Body of pancreas (tissue), 4 donors: Measurements from ENCODE around the gene SLC16A5. TPM values are rescaled to one million over a fixed set of nuclear protein-coding genes. Genes with fewer than 3 reads are reported as not detected.
A peak's percentile ranks its signal among the peaks of the same experiment; 100 is the strongest.

Source experiments
- ATAC-seq: fragments of 150-250 bp; one replicate; pipeline ENCODE4 v1.9.1; 2016
- DNase-seq, 4 donors: peaks; one replicate each; pipeline ENCODE4 v3.0.0-alpha.2; 2019
- H3K27ac ChIP-seq, 4 donors: fragments of 200-600 bp; sonication (generic); 1 replicate in 3 of 4; 2 replicates in 1 of 4; pipeline versions ENCODE4 v1.5.1 to v1.6.1; 2016 to 2019; ENCODE audit warnings: mild to moderate bottlenecking in 1 of 4, mixed read lengths in 1 of 4, moderate library complexity in 1 of 4
- H3K27me3 ChIP-seq, 2 donors: fragments of 200-600 bp; sonication (generic); one replicate each; pipeline ENCODE4 v1.6.0; 2016; ENCODE audit warnings: mild to moderate bottlenecking in 1 of 2
- H3K36me3 ChIP-seq, 2 donors: fragments of 200-600 bp; sonication (generic); replicated peaks in 1 of 2; 2 replicates each; pipeline ENCODE4 v1.5.1; 2016; ENCODE audit warnings: low read depth in 2 of 2; ENCODE audit not compliant: insufficient read depth in 1 of 2
- H3K4me1 ChIP-seq: fragments of 200-600 bp; sonication (generic); one replicate; pipeline ENCODE4 v1.6.0; 2016
- H3K4me3 ChIP-seq, 2 donors: fragments of 200-600 bp; sonication (generic); 1 replicate in 1 of 2; 2 replicates in 1 of 2; pipeline ENCODE4 v1.5.1; 2016 to 2019
- H3K9me3 ChIP-seq, 3 donors: fragments of 200-600 bp; sonication (generic); 1 replicate in 2 of 3; 2 replicates in 1 of 3; pipeline ENCODE4 v1.5.1; 2016
- POLR2A ChIP-seq, 3 donors: fragments of 450-650 bp; IDR thresholded peaks; one replicate each; pipeline ENCODE4 v1.6.1; 2016; ENCODE audit warnings: antibody characterized with exemption in 3 of 3, mild to moderate bottlenecking in 2 of 3
- WGBS, 2 donors: methylation state at CpG; one replicate each; pipeline ENCODE4 v1.1.5; 2017; 5-methylcytosine and 5-hydroxymethylcytosine counted together
- intact Hi-C: fragments of 100-400 bp; cut with DNase I; formaldehyde crosslinking; loops from one replicate; pipeline ENCODE4 v1.15.1; 2023
- total RNA-seq, 2 donors: library from RNA; depleted of rRNA; stranded (reverse); fragments of >200 nt; gene quantifications; one replicate each; pipeline ENCODE4 v1.1.0, GENCODE V29; 2016
- TF ChIP-seq, protein P1 (sequence below), 7 experiments: fragments of 450-650 bp in 4 of 7; fragments of 200-600 bp in 3 of 7; sonication (generic) in 3 of 7; IDR thresholded peaks; one replicate each; pipeline ENCODE4 v1.5.1; 2016 to 2019; ENCODE audit warnings: antibody characterized with exemption in 7 of 7

The SLC16A5 gene
- total RNA-seq, 2 donors from 2014 or later = 2.1 to 14.8 TPM

DNA sequence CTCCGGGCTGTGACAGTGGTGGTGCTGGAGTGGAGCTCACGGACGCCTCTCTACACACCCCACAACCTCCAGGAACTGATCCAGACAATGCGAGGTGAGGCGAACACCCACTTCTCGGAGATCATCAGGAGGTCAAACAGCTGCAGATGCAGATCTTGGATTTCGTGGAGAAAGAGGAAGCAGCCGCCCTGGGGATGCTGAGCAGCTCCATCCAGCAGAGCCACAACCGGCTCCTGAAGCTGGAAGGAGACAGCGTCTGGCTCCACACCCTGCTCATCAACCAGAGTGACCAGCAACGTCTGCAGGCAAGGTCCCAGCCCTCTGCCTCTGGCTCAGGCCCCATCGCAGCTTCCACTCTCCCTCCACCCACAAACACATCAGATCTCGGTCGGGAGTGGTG is 13.2 kb upstream of the SLC16A5 start:
- Histone ChIP-seq H3K4me1 (peaks cover 27% of the 10 kb centered on the region), H3K9me3 (no peaks in the 10 kb centered on the region), H3K27ac (no peak overlapping the region), H3K4me3 (no peak overlapping the region), H3K27me3 (no peaks in the 10 kb centered on the region), H3K36me3 (no peaks in the 10 kb centered on the region)
- DNase-seq = no peak
- intact Hi-C loops = no loop called here
- 75 to 80% methylated on average over 4 to 14 of the region's 14 CpGs for WGBS, 2 donors
- TF ChIP-seq POLR2A (IDR thresholded peaks at IDR 0.05) = no peak
- TF ChIP-seq, protein P1, sequence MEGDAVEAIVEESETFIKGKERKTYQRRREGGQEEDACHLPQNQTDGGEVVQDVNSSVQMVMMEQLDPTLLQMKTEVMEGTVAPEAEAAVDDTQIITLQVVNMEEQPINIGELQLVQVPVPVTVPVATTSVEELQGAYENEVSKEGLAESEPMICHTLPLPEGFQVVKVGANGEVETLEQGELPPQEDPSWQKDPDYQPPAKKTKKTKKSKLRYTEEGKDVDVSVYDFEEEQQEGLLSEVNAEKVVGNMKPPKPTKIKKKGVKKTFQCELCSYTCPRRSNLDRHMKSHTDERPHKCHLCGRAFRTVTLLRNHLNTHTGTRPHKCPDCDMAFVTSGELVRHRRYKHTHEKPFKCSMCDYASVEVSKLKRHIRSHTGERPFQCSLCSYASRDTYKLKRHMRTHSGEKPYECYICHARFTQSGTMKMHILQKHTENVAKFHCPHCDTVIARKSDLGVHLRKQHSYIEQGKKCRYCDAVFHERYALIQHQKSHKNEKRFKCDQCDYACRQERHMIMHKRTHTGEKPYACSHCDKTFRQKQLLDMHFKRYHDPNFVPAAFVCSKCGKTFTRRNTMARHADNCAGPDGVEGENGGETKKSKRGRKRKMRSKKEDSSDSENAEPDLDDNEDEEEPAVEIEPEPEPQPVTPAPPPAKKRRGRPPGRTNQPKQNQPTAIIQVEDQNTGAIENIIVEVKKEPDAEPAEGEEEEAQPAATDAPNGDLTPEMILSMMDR (IDR thresholded peaks at IDR 0.05) = no peak
- no peak for ATAC-seq

DNA sequence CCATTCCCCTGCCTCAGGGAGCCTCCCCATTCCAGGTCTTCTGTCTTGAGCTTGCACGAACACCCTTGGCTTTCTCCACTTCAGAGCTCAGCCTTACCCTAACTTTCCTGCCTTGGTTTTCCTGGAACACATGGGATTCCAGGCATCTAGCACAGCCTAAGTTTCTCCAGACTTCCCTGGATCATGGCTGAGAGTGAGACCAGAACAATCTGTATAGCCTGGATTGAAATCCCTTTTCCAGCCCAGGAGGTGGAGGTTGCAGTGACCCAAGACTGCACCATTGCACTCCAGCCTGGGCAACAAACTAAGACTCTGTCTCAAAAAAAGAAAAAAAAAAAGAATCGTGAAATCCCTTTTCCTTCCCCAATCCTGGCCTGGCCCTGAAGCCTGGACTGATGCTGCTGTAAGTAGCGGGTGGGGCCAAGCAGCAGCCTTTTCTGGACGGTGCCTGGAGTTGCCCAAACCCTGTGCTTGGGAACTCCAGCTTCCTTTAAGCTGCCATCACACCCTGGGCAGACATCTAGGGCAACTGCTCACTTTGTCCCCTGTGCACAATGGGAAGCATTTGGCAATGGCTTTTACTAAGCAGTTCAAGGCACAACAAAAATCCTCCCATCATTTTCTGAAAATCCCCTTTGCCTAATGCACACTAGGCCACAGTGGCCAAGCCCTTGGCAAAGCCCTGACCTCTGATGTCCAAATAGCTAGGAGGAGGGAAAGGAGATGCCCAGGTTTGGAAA is 12.0 kb upstream of the SLC16A5 start:
- Histone ChIP-seq H3K27me3 (no peaks in the 10 kb centered on the region), H3K4me3 (no peak overlapping the region), H3K36me3 (no peaks in the 10 kb centered on the region), H3K4me1 (peaks cover 32% of the 10 kb centered on the region), H3K9me3 (no peaks in the 10 kb centered on the region), H3K27ac (no peak overlapping the region)
- intact Hi-C loops = no loop called here
- no peak for TF ChIP-seq POLR2A (IDR thresholded peaks at IDR 0.05)
- TF ChIP-seq, protein P1 (IDR thresholded peaks at IDR 0.05) = no peak
- DNase-seq = no peak
- 58 to 75% methylated on average over 4 of the region's 4 CpGs for WGBS, 2 donors
- ATAC-seq = no peak

DNA sequence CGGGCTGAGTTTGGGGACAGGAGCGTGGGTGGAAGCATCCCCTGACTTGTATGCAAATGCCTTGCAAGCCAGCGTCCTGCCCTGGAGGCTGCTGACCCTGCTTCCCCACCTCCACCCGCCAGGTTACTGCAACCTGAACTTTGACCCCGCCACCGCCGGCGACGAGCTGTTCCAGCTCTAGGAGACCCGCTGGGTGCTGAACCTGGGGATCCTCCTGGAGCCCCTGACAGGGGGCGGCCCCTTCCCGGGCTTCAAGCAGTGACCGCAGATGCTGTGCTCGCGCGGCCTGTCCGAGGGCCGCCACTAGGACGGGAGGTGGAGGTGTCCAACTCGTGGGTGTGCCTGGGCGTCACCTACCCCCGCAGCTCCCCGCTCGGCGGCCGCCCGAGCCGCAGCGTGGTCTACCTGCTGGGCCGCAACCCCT is 10.7 kb upstream of the SLC16A5 start:
- Histone ChIP-seq H3K36me3 (no peaks in the 10 kb centered on the region), H3K9me3 (no peaks in the 10 kb centered on the region), H3K27me3 (no peaks in the 10 kb centered on the region), H3K4me1 (peaks cover 32% of the 10 kb centered on the region), H3K4me3 (no peak overlapping the region), H3K27ac (peak overlapping the region in 3 of 4 donors; percentile 74 to 78 (median 76))
- no peak for TF ChIP-seq POLR2A (IDR thresholded peaks at IDR 0.05)
- intact Hi-C loops = no loop called here
- 18 to 100% methylated on average over 1 to 29 of the region's 30 CpGs for WGBS, 2 donors
- DNase-seq (peak in 1 of 4 donors; percentile 40), ATAC-seq (peak; percentile 28)

DNA sequence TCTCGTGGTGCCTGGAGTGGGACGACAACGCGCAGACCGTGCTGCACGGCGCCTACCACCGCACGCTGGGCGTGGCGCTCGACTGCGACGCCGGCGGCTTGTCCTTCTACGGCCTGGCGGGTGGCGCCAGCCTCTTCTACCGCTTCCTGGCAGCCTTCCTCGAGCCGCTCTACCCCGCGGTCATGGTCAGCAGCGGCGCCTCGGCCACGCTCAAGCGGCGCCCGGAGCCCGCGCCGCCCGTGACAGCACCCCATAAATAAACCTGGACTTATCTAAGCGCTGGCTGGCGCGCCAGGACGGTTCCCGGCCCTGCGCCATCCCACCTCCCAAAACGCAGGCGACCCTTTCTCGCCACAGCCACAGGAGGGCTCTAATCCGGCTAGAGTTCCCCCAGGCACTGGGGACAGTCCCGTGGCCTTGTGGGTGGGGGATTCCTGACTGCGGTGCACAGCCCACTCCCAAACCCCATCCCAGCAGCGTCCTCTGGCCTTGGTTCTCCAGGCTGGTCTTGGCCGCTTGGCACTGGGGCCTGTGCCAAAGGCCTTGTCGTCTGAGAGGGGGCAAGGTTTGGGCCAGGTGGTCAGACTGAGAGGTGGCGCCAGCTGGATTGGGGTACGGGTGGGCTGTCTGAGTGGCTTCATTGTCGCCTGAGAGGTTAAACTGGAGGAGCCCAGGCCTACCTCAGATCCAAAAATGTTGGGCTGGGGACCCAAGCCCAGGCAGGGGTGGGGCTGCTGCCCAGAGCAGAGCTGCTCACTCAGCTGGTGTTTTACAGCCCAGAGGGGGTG is 10.1 kb upstream of the SLC16A5 start:
- H3K4me3 ChIP-seq = no peak overlapping the region
- WGBS, 2 donors = 11 to 29% methylated on average over 7 to 53 of the region's 53 CpGs
- H3K9me3 ChIP-seq = no peaks in the 10 kb centered on the region
- no peaks in the 10 kb centered on the region for H3K27me3 ChIP-seq
- peak overlapping the region; percentile 28 to 78 (median 75) for H3K27ac ChIP-seq
- intact Hi-C loops = no loop called here
- TF ChIP-seq, protein P1 (IDR thresholded peaks at IDR 0.05) = peak in 3 of 7 experiments; percentile 6 to 15 (median 6)
- peak in 2 of 3 donors; percentile 24 to 34 for TF ChIP-seq POLR2A (IDR thresholded peaks at IDR 0.05)
- DNase-seq (peak; percentile 57 to 76 (median 70)), ATAC-seq (peak; percentile 74)
- H3K4me1 ChIP-seq = peaks cover 32% of the 10 kb centered on the region
- no peaks in the 10 kb centered on the region for H3K36me3 ChIP-seq

DNA sequence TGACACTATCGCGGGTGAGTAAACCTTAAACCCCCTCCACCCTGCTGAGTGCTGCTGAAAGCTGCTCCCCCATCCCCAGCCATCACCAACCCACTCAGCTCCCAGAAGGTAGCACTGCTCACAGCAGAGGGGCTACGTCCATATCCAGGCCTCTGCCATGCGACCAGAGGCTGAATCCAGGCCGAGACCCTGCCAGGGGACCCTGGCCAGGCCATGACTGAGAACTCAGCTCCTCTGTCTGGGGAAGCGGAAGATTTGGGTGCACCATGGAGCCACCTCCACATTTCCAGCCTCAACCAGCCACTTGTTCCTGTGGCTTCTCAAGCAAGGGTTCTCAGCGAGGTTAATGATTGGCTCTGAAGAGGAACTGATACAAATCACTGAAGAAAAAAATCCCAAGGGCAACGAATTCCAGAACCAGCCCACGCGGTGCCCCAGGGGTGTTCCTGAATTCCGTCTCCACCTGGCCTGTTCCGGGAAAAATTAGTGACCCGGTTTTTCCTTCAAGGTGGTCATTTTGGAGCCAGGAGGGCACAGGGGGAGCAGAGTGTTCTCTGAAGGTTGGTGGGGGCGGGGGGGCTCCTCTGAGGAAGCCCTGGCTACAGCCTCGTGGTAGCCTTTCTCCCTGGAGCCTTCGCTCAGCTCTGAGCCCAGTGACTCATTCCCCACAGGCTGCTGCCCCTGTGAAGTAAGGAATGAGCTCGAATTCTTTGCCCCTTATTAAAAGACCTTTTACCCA is 9.3 kb upstream of the SLC16A5 start:
- no peaks in the 10 kb centered on the region for H3K9me3 ChIP-seq
- H3K4me3 ChIP-seq = no peak overlapping the region
- H3K4me1 ChIP-seq = peaks cover 32% of the 10 kb centered on the region
- peak overlapping the region; percentile 40 to 78 (median 75) for H3K27ac ChIP-seq
- WGBS, 2 donors = 60 to 66% methylated on average over 13 to 17 of the region's 17 CpGs
- ATAC-seq (peak; percentile 71), DNase-seq (peak; percentile 31 to 54 (median 46))
- H3K36me3 ChIP-seq = no peaks in the 10 kb centered on the region
- intact Hi-C loops = no loop called here
- TF ChIP-seq, protein P1 (IDR thresholded peaks at IDR 0.05) = no peak
- peak in 1 of 3 donors; percentile 13 for TF ChIP-seq POLR2A (IDR thresholded peaks at IDR 0.05)
- H3K27me3 ChIP-seq = no peaks in the 10 kb centered on the region
